Right lobe of liver (tissue), 4 donors: ENCODE results near the gene UBAC2.

Experiments
- POLR2A ChIP-seq: fragments of 450-650 bp; IDR thresholded peaks from one replicate; pipeline ENCODE4 v1.6.1; 2017; ENCODE audit warnings: antibody characterized with exemption, mild to moderate bottlenecking
- TF ChIP-seq, protein P1 (sequence below), 4 donors: fragments of 200-600 bp in 3 of 4; fragments of 450-650 bp in 1 of 4; IDR thresholded peaks; one replicate each; pipeline versions ENCODE4 v1.5.1 to v1.8.0; 2016 to 2022; ENCODE audit warnings: antibody characterized with exemption in 4 of 4, mild to moderate bottlenecking in 2 of 4
- donor health status: DM: no; HTN: no; CAD: no.
- donor health status: DM: no; HTN: no; CAD: no.
- donor health status: DM: no; HTN: yes; CAD: no.

DNA sequence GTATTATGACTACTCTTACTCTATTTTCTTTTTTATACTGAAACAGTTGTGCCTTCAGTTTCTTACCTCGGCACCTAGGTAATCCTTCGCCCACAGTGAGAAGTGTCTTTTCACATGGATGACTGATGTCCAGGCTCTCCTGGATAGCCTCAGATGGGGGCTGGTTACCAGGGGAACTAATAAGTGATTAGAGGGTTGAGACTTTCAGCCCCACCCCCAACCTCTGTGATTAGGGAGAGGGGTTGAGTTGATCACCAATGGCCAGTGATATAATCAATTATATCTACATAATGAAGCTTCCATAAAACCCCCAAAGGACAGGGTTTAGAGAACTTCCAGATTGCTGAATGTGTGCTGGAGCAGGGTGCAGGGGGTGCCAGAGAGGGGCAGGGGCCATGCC, 149.5 kb downstream of the UBAC2 start:
- TF ChIP-seq POLR2A = no peak
- TF ChIP-seq, protein P1, sequence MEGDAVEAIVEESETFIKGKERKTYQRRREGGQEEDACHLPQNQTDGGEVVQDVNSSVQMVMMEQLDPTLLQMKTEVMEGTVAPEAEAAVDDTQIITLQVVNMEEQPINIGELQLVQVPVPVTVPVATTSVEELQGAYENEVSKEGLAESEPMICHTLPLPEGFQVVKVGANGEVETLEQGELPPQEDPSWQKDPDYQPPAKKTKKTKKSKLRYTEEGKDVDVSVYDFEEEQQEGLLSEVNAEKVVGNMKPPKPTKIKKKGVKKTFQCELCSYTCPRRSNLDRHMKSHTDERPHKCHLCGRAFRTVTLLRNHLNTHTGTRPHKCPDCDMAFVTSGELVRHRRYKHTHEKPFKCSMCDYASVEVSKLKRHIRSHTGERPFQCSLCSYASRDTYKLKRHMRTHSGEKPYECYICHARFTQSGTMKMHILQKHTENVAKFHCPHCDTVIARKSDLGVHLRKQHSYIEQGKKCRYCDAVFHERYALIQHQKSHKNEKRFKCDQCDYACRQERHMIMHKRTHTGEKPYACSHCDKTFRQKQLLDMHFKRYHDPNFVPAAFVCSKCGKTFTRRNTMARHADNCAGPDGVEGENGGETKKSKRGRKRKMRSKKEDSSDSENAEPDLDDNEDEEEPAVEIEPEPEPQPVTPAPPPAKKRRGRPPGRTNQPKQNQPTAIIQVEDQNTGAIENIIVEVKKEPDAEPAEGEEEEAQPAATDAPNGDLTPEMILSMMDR (IDR thresholded peaks at IDR 0.05) = no peak
